OCI-LY7 (cell line): ENCODE measurements around the gene PM20D1.

ENCODE experiments used
- EZH2phosphoT487 ChIP-seq: fragments of 200-600 bp; sonication (generic); IDR thresholded peaks from 2 replicates; pipeline ENCODE4 v1.6.1; 2018; ENCODE audit warnings: low read depth, borderline replicate concordance, mild to moderate bottlenecking, mixed run types, antibody characterized with exemption, low read length, moderate library complexity, mixed read lengths
- TF ChIP-seq, protein P1 (sequence below): fragments of 200-600 bp; sonication (generic); conservative IDR thresholded peaks from 2 replicates; pipeline ENCODE4 v1.5.1; 2014; ENCODE audit warnings: mild to moderate bottlenecking, antibody characterized with exemption, low read length, moderate library complexity, mixed read lengths

DNA sequence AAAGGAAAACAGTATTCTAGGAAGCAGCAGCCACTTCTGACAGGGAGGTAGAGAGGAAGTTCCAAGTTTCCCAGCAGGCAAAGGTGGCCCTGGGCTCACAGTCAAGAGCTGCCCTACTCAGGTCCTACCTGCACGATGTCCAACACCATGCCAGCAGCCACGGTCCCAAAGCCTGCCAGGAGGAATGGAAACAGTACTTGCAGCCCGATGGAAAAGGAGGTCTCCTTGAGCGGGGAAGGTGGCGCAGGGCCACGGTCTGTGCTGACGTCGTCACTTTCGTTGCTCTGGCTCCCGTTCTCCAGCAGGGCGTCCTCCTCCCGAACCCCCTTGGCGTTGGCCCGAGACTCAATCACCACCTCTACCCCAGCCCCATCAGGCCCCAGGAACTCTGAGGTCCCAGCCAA lies 40.0 kb downstream of the PM20D1 start:
- TF ChIP-seq, protein P1, sequence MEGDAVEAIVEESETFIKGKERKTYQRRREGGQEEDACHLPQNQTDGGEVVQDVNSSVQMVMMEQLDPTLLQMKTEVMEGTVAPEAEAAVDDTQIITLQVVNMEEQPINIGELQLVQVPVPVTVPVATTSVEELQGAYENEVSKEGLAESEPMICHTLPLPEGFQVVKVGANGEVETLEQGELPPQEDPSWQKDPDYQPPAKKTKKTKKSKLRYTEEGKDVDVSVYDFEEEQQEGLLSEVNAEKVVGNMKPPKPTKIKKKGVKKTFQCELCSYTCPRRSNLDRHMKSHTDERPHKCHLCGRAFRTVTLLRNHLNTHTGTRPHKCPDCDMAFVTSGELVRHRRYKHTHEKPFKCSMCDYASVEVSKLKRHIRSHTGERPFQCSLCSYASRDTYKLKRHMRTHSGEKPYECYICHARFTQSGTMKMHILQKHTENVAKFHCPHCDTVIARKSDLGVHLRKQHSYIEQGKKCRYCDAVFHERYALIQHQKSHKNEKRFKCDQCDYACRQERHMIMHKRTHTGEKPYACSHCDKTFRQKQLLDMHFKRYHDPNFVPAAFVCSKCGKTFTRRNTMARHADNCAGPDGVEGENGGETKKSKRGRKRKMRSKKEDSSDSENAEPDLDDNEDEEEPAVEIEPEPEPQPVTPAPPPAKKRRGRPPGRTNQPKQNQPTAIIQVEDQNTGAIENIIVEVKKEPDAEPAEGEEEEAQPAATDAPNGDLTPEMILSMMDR: no peak
- no peak for TF ChIP-seq EZH2phosphoT487
